K562 (cell line): ENCODE measurements around the gene DACT1. TPM values are rescaled to one million over a fixed set of nuclear protein-coding genes. Genes with fewer than 3 reads are reported as not detected.

Experiments used
- ATAC-seq: fragments of 200-7000 bp; cut with Tn5 transposase; 3 replicates; pipeline ENCODE4 v1.9.1; 2020; ENCODE audit warnings: moderate library complexity
- BruUV-seq: library from RNA; stranded (reverse); fragments of 400-500 nt; replicated peaks from 2 replicates; lab custom pipeline; 2021; lab: Mats Ljungman, UMichigan
- CTCF ChIA-PET: fragments of 300-600 bp; formaldehyde crosslinking; extraction: SDS; loops from one replicate; lab custom pipeline; 2021; ENCODE audit warnings: low intra/inter-chr PET ratio; lab: Yijun Ruan, JAX
- POLR2A ChIA-PET: fragments of 300-600, 350-650 bp; sonication (Branson Sonifier 250); formaldehyde crosslinking; extraction: SDS; loops from one replicate; lab custom pipeline; 2021; ENCODE audit warnings: antibody characterized with exemption, inconsistent platforms; lab: Yijun Ruan, JAX
- DNase-seq, 4 experiments: peaks; one replicate each; pipeline versions ENCODE4 v3.0.0 to v3.0.0-alpha.2; 2011 to 2018; ENCODE audit warnings: low spot score in 3 of 4, mixed read lengths in 3 of 4; ENCODE audit errors: extremely low read depth in 1 of 4
- FAIRE-seq: peaks from 2 replicates; lab custom pipeline; 2011; peaks lifted over from hg19 to GRCh38; lab: Jason Lieb, UNC
- H2AFZ ChIP-seq: 2 replicates; pipeline ENCODE4 v1.6.0; 2011; ENCODE audit warnings: low read depth, low read length, control low read depth, inconsistent platforms
- H3K27ac ChIP-seq: fragments of 200-600 bp; 3 replicates; pipeline ENCODE4 v1.8.0; 2011; ENCODE audit warnings: low read depth, mild to moderate bottlenecking, control low read depth, inconsistent platforms, low read length, moderate library complexity, mixed read lengths; ENCODE audit errors: extremely low read depth
- H3K27me3 ChIP-seq, 2 experiments: fragments of 300-600 bp in 1 of 2; 2 replicates in 1 of 2; 3 replicates in 1 of 2; pipeline versions ENCODE4 v1.6.0 to v1.8.0; 2011; ENCODE audit warnings: inconsistent platforms in 2 of 2, low read length in 2 of 2, mild to moderate bottlenecking in 1 of 2, mixed read lengths in 1 of 2, moderate library complexity in 1 of 2; ENCODE audit not compliant: control insufficient read depth in 2 of 2, insufficient read depth in 2 of 2
- H3K36me3 ChIP-seq: fragments of 300-600 bp; 3 replicates; pipeline ENCODE4 v1.8.0; 2011; ENCODE audit warnings: mild to moderate bottlenecking, low read length, inconsistent platforms; ENCODE audit not compliant: control insufficient read depth, insufficient read depth
- H3K4me1 ChIP-seq, 2 experiments: fragments of 200-600 bp in 1 of 2; replicated peaks in 1 of 2; 2 replicates in 1 of 2; 3 replicates in 1 of 2; pipeline versions ENCODE4 v1.5.1 to v1.8.0; 2011; ENCODE audit warnings: inconsistent platforms in 2 of 2, low read length in 2 of 2, mild to moderate bottlenecking in 1 of 2, mixed read lengths in 1 of 2, moderate library complexity in 1 of 2; ENCODE audit not compliant: control insufficient read depth in 2 of 2, insufficient read depth in 2 of 2
- H3K4me2 ChIP-seq: 2 replicates; pipeline ENCODE4 v1.6.1; 2011; ENCODE audit warnings: low read length, control low read depth, inconsistent platforms, mixed read lengths; ENCODE audit not compliant: insufficient read depth
- H3K4me3 ChIP-seq: fragments of 200-600 bp; sonication (generic), shearing (Covaris generic); 2 replicates; pipeline ENCODE4 v1.5.1; 2016; ENCODE audit warnings: control low read depth, inconsistent platforms
- H3K79me2 ChIP-seq: fragments of 200-600 bp; 3 replicates; pipeline ENCODE4 v1.8.0; 2011; ENCODE audit warnings: low read length, inconsistent platforms; ENCODE audit not compliant: control insufficient read depth, insufficient read depth
- H3K9ac ChIP-seq, 2 experiments: 2 replicates each; pipeline versions ENCODE4 v1.6.0 to v1.6.1; 2011; ENCODE audit warnings: low read depth in 2 of 2, low read length in 2 of 2, control low read depth in 1 of 2, inconsistent platforms in 1 of 2, mild to moderate bottlenecking in 1 of 2, mixed read lengths in 1 of 2; ENCODE audit not compliant: insufficient read depth in 1 of 2
- H3K9me1 ChIP-seq: one replicate; pipeline ENCODE4 v1.6.0; 2011; ENCODE audit warnings: inconsistent platforms, mild to moderate bottlenecking, low read length, moderate library complexity; ENCODE audit not compliant: control insufficient read depth, insufficient read depth
- H3K9me3 ChIP-seq: replicated peaks from 2 replicates; pipeline ENCODE4 v1.5.1; 2011; ENCODE audit warnings: low read depth, low read length, inconsistent platforms; ENCODE audit not compliant: control insufficient read depth, insufficient read depth
- H4K20me1 ChIP-seq: replicated peaks from 2 replicates; pipeline ENCODE4 v1.6.1; 2011; ENCODE audit warnings: low read length, inconsistent platforms, mixed read lengths; ENCODE audit not compliant: control insufficient read depth, insufficient read depth
- CTBP1 ChIP-seq: fragments of 450-650 bp; IDR thresholded peaks from 2 replicates; pipeline ENCODE4 v1.6.1; 2016; ENCODE audit warnings: borderline replicate concordance
- IFI16 ChIP-seq: fragments of 250-450 bp; sonication (Bioruptor Pico); IDR thresholded peaks from 2 replicates; pipeline ENCODE4 v2.1.2; 2022; ENCODE audit warnings: mild to moderate bottlenecking, inconsistent platforms
- NFIC ChIP-seq: fragments of 450-650 bp; IDR thresholded peaks from 2 replicates; pipeline ENCODE4 v1.6.1; 2017; ENCODE audit warnings: mild to moderate bottlenecking, inconsistent platforms
- NFIX ChIP-seq: fragments of 250-450 bp; sonication (Bioruptor Pico); IDR thresholded peaks from 2 replicates; pipeline ENCODE4 v1.4.0; 2020; ENCODE audit warnings: low read depth, mild to moderate bottlenecking, moderate library complexity
- SMARCA4 ChIP-seq: fragments of 450-650 bp; IDR thresholded peaks from 2 replicates; pipeline ENCODE4 v1.6.1; 2016
- TAF1 ChIP-seq: IDR thresholded peaks from 2 replicates; pipeline ENCODE4 v1.6.1; 2011; ENCODE audit warnings: mild to moderate bottlenecking, low read length, moderate library complexity; ENCODE audit not compliant: insufficient read depth, control insufficient read depth, severe bottlenecking; ENCODE audit errors: extremely low read depth
- U2AF1 ChIP-seq: fragments of 200-400 bp; formaldehyde crosslinking; optimal IDR thresholded peaks from 2 replicates; pipeline ENCODE3; 2017; ENCODE audit warnings: mild to moderate bottlenecking, low read depth, low read length, moderate library complexity
- ZNF274 ChIP-seq: IDR thresholded peaks from 2 replicates; pipeline ENCODE4 v1.6.1; 2011; ENCODE audit warnings: low read depth, mild to moderate bottlenecking, low read length, moderate library complexity, borderline replicate concordance
- WGBS: fragments of 100-300 bp; shearing (Covaris generic); methylation state at CpG from one replicate; pipeline ENCODE4 v1.1.6; 2016; ENCODE audit warnings: low coverage, mixed read lengths; ENCODE audit not compliant: insufficient coverage; ENCODE audit errors: missing lambda C conversion rate; 5-methylcytosine and 5-hydroxymethylcytosine counted together
- in situ Hi-C: fragments of 300-500 bp; cut with MboI; formaldehyde crosslinking; loops from 4 replicates; pipeline ENCODE4 v1.15.0; 2018; ENCODE audit warnings: inconsistent platforms, mixed read lengths
- intact Hi-C: fragments of 100-400 bp; cut with micrococcal nuclease; formaldehyde crosslinking; loops from 2 replicates; pipeline ENCODE4 v1.14.2; 2022
- polyA plus RNA-seq, 8 experiments: library from polyadenylated mRNA; depleted of rRNA in 4 of 8; stranded (reverse) in 5 of 8; unstranded in 3 of 8; fragments of >200 nt; fragmentation: Nextera tagmentation in 2 of 8; fragmentation: Illumina TruSeq in 1 of 8; extraction: Ambion mirVana in 2 of 8; extraction: Trizol in 1 of 8; gene quantifications; 2 replicates each; pipeline versions ENCODE4 v1.2.1 to v1.2.3, GENCODE V29; 2011 to 2014; ENCODE audit warnings: inconsistent platforms in 1 of 8, missing spikeins in 1 of 8
- total RNA-seq, 7 experiments: library from RNA; depleted of rRNA in 6 of 7; stranded (reverse); fragments of >200 nt in 6 of 7; fragmentation: Illumina TruSeq in 2 of 7; extraction: Trizol in 2 of 7; gene quantifications; 2 replicates each; pipeline versions ENCODE4 v1.2.1 to v1.2.3, GENCODE V29; 2011 to 2021; ENCODE audit warnings: low replicate concordance in 1 of 7
- TF ChIP-seq, protein P1 (sequence below): fragments of 450-650 bp; IDR thresholded peaks from 2 replicates; pipeline ENCODE4 v1.6.1; 2017; ENCODE audit warnings: mild to moderate bottlenecking, moderate library complexity
- TF ChIP-seq, protein P2 (sequence below): fragments of 250-450 bp; sonication (Bioruptor Pico); IDR thresholded peaks from 2 replicates; pipeline ENCODE4 v1.5.0; 2021
- TF ChIP-seq, protein P3 (sequence below): fragments of 200-800 bp; sonication (Bioruptor generic); IDR thresholded peaks from 2 replicates; pipeline ENCODE4 v1.6.1; 2017; ENCODE audit warnings: missing genetic modification characterization, missing compliant biosample characterization
- TF ChIP-seq, protein P4 (sequence below): fragments of 200-800 bp; sonication (Bioruptor generic); IDR thresholded peaks from 2 replicates; pipeline ENCODE4 v1.6.1; 2016; ENCODE audit warnings: missing genetic modification characterization, missing compliant biosample characterization

DACT1 gene
- total and polyA plus RNA-seq, 9 of the 15 experiments (the other 6 are each of a cell fraction or from before 2014, with no cell fraction given): 0.07 to 0.30 (median 0.13) TPM

DNA sequence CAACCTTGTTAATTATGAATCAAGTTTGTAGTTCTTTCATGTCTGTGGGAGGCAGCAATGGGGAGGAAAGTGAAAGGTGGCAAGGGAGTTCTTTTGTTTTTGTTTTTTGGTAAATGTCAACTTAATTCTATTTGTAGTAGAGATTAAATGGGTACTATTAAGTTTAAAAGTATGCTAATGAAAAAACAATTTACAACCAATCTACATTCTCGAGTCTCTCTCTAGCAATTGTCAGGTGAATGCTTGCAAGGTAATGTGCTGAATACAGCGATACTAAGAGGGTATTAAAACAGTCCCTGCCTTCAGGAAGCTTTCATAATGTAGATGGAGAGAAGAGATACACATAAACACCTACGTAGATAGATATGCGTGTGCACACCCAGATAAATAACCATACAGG lies 1.6 kb upstream of the DACT1 start:
- no peaks in the 10 kb centered on the region for H3K9me3 ChIP-seq
- no peak overlapping the region for H3K9ac ChIP-seq
- ATAC-seq (no peak), FAIRE-seq (no peak), DNase-seq (no peak)
- H3K9me1 ChIP-seq: no peaks in the 10 kb centered on the region
- no peaks in the 10 kb centered on the region for H4K20me1 ChIP-seq
- H3K4me3 ChIP-seq: no peak overlapping the region
- peaks cover 0 to 15% of the 10 kb centered on the region in 2 experiments; a peak in 2 of 5 replicates for H3K4me1 ChIP-seq
- ChIA-PET POLR2A (interaction anchor here (1.2 kb wide), 1 partner anchor 29 kb away, joined by 3 read pairs; no protein-coding TSS in a partner anchor), CTCF (no interaction called here)
- H3K4me2 ChIP-seq: no peak overlapping the region
- no peaks in the 10 kb centered on the region for H3K36me3 ChIP-seq
- no peaks in the 10 kb centered on the region for H3K79me2 ChIP-seq
- no TSS peak for BruUV-seq
- no peak overlapping the region for H3K27ac ChIP-seq
- WGBS: 3% methylated on average over 4 of the region's 4 CpGs
- H3K27me3 ChIP-seq: peaks cover 17 to 24% of the 10 kb centered on the region in 2 experiments; a peak in 4 of 5 replicates
- intact Hi-C loops (loop anchor here (5.0 kb wide), 1 partner anchor 134 kb away; no protein-coding TSS in a partner anchor), in situ Hi-C loops (no loop called here)
- H2AFZ ChIP-seq: no peak overlapping the region
- no peak for TF ChIP-seq NFIC
- no peak for TF ChIP-seq U2AF1
- TF ChIP-seq SMARCA4: no peak
- TF ChIP-seq, protein P1, sequence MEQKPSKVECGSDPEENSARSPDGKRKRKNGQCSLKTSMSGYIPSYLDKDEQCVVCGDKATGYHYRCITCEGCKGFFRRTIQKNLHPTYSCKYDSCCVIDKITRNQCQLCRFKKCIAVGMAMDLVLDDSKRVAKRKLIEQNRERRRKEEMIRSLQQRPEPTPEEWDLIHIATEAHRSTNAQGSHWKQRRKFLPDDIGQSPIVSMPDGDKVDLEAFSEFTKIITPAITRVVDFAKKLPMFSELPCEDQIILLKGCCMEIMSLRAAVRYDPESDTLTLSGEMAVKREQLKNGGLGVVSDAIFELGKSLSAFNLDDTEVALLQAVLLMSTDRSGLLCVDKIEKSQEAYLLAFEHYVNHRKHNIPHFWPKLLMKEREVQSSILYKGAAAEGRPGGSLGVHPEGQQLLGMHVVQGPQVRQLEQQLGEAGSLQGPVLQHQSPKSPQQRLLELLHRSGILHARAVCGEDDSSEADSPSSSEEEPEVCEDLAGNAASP: no peak
- TF ChIP-seq NFIX (CRISPR knock-in tag): no peak
- TF ChIP-seq TAF1: no peak
- TF ChIP-seq, protein P2, sequence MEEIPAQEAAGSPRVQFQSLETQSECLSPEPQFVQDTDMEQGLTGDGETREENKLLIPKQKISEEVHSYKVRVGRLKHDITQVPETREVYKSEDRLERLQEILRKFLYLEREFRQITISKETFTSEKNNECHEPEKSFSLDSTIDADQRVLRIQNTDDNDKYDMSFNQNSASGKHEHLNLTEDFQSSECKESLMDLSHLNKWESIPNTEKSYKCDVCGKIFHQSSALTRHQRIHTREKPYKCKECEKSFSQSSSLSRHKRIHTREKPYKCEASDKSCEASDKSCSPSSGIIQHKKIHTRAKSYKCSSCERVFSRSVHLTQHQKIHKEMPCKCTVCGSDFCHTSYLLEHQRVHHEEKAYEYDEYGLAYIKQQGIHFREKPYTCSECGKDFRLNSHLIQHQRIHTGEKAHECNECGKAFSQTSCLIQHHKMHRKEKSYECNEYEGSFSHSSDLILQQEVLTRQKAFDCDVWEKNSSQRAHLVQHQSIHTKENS (CRISPR knock-in tag): no peak
- no peak for TF ChIP-seq CTBP1
- no peak for TF ChIP-seq ZNF274
- TF ChIP-seq, protein P3, sequence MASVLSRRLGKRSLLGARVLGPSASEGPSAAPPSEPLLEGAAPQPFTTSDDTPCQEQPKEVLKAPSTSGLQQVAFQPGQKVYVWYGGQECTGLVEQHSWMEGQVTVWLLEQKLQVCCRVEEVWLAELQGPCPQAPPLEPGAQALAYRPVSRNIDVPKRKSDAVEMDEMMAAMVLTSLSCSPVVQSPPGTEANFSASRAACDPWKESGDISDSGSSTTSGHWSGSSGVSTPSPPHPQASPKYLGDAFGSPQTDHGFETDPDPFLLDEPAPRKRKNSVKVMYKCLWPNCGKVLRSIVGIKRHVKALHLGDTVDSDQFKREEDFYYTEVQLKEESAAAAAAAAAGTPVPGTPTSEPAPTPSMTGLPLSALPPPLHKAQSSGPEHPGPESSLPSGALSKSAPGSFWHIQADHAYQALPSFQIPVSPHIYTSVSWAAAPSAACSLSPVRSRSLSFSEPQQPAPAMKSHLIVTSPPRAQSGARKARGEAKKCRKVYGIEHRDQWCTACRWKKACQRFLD (CRISPR knock-in tag): no peak
- TF ChIP-seq, protein P4, sequence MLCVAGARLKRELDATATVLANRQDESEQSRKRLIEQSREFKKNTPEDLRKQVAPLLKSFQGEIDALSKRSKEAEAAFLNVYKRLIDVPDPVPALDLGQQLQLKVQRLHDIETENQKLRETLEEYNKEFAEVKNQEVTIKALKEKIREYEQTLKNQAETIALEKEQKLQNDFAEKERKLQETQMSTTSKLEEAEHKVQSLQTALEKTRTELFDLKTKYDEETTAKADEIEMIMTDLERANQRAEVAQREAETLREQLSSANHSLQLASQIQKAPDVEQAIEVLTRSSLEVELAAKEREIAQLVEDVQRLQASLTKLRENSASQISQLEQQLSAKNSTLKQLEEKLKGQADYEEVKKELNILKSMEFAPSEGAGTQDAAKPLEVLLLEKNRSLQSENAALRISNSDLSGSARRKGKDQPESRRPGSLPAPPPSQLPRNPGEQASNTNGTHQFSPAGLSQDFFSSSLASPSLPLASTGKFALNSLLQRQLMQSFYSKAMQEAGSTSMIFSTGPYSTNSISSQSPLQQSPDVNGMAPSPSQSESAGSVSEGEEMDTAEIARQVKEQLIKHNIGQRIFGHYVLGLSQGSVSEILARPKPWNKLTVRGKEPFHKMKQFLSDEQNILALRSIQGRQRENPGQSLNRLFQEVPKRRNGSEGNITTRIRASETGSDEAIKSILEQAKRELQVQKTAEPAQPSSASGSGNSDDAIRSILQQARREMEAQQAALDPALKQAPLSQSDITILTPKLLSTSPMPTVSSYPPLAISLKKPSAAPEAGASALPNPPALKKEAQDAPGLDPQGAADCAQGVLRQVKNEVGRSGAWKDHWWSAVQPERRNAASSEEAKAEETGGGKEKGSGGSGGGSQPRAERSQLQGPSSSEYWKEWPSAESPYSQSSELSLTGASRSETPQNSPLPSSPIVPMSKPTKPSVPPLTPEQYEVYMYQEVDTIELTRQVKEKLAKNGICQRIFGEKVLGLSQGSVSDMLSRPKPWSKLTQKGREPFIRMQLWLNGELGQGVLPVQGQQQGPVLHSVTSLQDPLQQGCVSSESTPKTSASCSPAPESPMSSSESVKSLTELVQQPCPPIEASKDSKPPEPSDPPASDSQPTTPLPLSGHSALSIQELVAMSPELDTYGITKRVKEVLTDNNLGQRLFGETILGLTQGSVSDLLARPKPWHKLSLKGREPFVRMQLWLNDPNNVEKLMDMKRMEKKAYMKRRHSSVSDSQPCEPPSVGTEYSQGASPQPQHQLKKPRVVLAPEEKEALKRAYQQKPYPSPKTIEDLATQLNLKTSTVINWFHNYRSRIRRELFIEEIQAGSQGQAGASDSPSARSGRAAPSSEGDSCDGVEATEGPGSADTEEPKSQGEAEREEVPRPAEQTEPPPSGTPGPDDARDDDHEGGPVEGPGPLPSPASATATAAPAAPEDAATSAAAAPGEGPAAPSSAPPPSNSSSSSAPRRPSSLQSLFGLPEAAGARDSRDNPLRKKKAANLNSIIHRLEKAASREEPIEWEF (CRISPR knock-in tag): no peak
- TF ChIP-seq IFI16: no peak
